H1 (cell line): ENCODE data around the gene CORO2B. TPM values are rescaled to one million over a fixed set of nuclear protein-coding genes. Genes with fewer than 3 reads are reported as not detected.

Source experiments
- CTCF ChIA-PET: fragments of 300-600 bp; sonication (Branson Sonifier 250); formaldehyde crosslinking; loops from one replicate; lab custom pipeline; 2021; ENCODE audit not compliant: partially characterized antibody; lab: Charles Lee
- POLR2A ChIA-PET: fragments of 300-600 bp; sonication (Branson Sonifier 250); formaldehyde crosslinking; loops from one replicate; lab custom pipeline; 2021; ENCODE audit warnings: inconsistent platforms; ENCODE audit not compliant: partially characterized antibody; lab: Charles Lee
- DNase-seq, 2 experiments: peaks; one replicate each; pipeline versions ENCODE4 v3.0.0 to v3.0.0-alpha.2; 2010 to 2022; ENCODE audit warnings: low spot score in 2 of 2, low read depth in 1 of 2, mixed read lengths in 1 of 2
- FAIRE-seq: peaks from 2 replicates; lab custom pipeline; 2011; peaks lifted over from hg19 to GRCh38; lab: Jason Lieb, UNC
- H2AFZ ChIP-seq: 2 replicates; pipeline ENCODE4 v1.8.1; 2012; ENCODE audit warnings: low read length, inconsistent platforms
- H2AK5ac ChIP-seq: 2 replicates; pipeline ENCODE4 v1.6.1; 2013; ENCODE audit warnings: low read depth, low read length
- H2BK120ac ChIP-seq: replicated peaks from 2 replicates; pipeline ENCODE3; 2013; ENCODE audit warnings: low read depth, low read length, inconsistent platforms
- H2BK12ac ChIP-seq: 2 replicates; pipeline ENCODE4 v1.6.1; 2013; ENCODE audit warnings: low read depth, low read length
- H2BK15ac ChIP-seq: 2 replicates; pipeline ENCODE4 v1.6.1; 2013; ENCODE audit warnings: low read length
- H2BK20ac ChIP-seq: 2 replicates; pipeline ENCODE4 v1.6.1; 2013; ENCODE audit warnings: low read length
- H2BK5ac ChIP-seq: 2 replicates; pipeline ENCODE4 v1.6.1; 2013; ENCODE audit warnings: low read depth, low read length
- H3K14ac ChIP-seq: 2 replicates; pipeline ENCODE4 v1.6.1; 2013; ENCODE audit warnings: inconsistent platforms; ENCODE audit not compliant: insufficient read length
- H3K18ac ChIP-seq: 2 replicates; pipeline ENCODE4 v1.6.1; 2013; ENCODE audit warnings: low read length; ENCODE audit errors: extremely low read depth
- H3K23ac ChIP-seq: 2 replicates; pipeline ENCODE4 v1.6.1; 2013; ENCODE audit warnings: inconsistent platforms; ENCODE audit not compliant: insufficient read length
- H3K23me2 ChIP-seq: 2 replicates; pipeline ENCODE4 v1.6.1; 2013; ENCODE audit warnings: low read depth, low read length
- H3K27ac ChIP-seq: 2 replicates; pipeline ENCODE4 v1.6.1; 2011; ENCODE audit warnings: low read depth, low read length, inconsistent platforms
- H3K27me3 ChIP-seq, 4 experiments: replicated peaks in 1 of 4; 1 replicate in 1 of 4; 2 replicates in 3 of 4; pipeline versions ENCODE4 v1.6.1 to v1.8.1; 2011 to 2013; ENCODE audit warnings: low read length in 3 of 4, mild to moderate bottlenecking in 3 of 4, inconsistent platforms in 2 of 4, mixed read lengths in 2 of 4, moderate library complexity in 1 of 4; ENCODE audit not compliant: control insufficient read depth in 3 of 4, insufficient read depth in 3 of 4; ENCODE audit errors: extremely low read depth in 1 of 4
- H3K36me3 ChIP-seq, 4 experiments: 2 replicates each; pipeline versions ENCODE4 v1.6.1 to v1.8.1; 2011 to 2013; ENCODE audit warnings: mild to moderate bottlenecking in 4 of 4, low read length in 3 of 4, moderate library complexity in 2 of 4, control low read depth in 1 of 4, inconsistent platforms in 1 of 4; ENCODE audit not compliant: insufficient read depth in 4 of 4, control insufficient read depth in 2 of 4
- H3K4ac ChIP-seq: replicated peaks from 2 replicates; pipeline ENCODE3; 2013; ENCODE audit warnings: low read length, low read depth, mixed read lengths, inconsistent platforms; ENCODE audit not compliant: insufficient read length
- H3K4me1 ChIP-seq, 4 experiments: replicated peaks in 1 of 4; 1 replicate in 1 of 4; 2 replicates in 3 of 4; pipeline versions ENCODE4 v1.6.1 to v1.8.1; 2011 to 2013; ENCODE audit warnings: low read length in 3 of 4, inconsistent platforms in 2 of 4, mixed read lengths in 1 of 4; ENCODE audit not compliant: insufficient read depth in 4 of 4, control insufficient read depth in 3 of 4
- H3K4me2 ChIP-seq, 2 experiments: 2 replicates each; pipeline versions ENCODE4 v1.6.1 to v1.8.1; 2011 to 2013; ENCODE audit warnings: low read depth in 2 of 2, low read length in 2 of 2, control low read depth in 1 of 2, inconsistent platforms in 1 of 2, mild to moderate bottlenecking in 1 of 2; ENCODE audit not compliant: insufficient read depth in 1 of 2
- H3K4me3 ChIP-seq, 4 experiments: fragments of 200-600, 300-600 bp in 1 of 4; sonication (generic), shearing (Covaris generic), sonication (Bioruptor Twin) in 1 of 4; 2 replicates each; pipeline versions ENCODE4 v1.5.1 to v1.8.1; 2011 to 2016; ENCODE audit warnings: low read length in 4 of 4, low read depth in 3 of 4, control low read depth in 2 of 4, inconsistent platforms in 2 of 4, mild to moderate bottlenecking in 2 of 4, mixed read lengths in 1 of 4, moderate library complexity in 1 of 4; ENCODE audit not compliant: insufficient read depth in 2 of 4; ENCODE audit errors: extremely low read depth in 1 of 4
- H3K56ac ChIP-seq: replicated peaks from 2 replicates; pipeline ENCODE3; 2013; ENCODE audit warnings: low read depth, mild to moderate bottlenecking, mixed read lengths, low read length, inconsistent platforms; ENCODE audit not compliant: insufficient read length
- H3K79me1 ChIP-seq: 2 replicates; pipeline ENCODE4 v1.6.1; 2013; ENCODE audit warnings: low read depth, low read length, control low read depth
- H3K79me2 ChIP-seq, 2 experiments: 2 replicates each; pipeline versions ENCODE4 v1.6.1 to v1.8.1; 2012 to 2013; ENCODE audit warnings: low read length in 2 of 2, mild to moderate bottlenecking in 2 of 2, inconsistent platforms in 1 of 2; ENCODE audit not compliant: insufficient read depth in 2 of 2, control insufficient read depth in 1 of 2
- H3K9ac ChIP-seq, 4 experiments: replicated peaks in 1 of 4; 1 replicate in 1 of 4; 2 replicates in 3 of 4; pipeline versions ENCODE4 v1.6.1 to v1.8.1; 2011 to 2013; ENCODE audit warnings: low read depth in 3 of 4, low read length in 3 of 4, control low read depth in 2 of 4, mild to moderate bottlenecking in 2 of 4, moderate library complexity in 2 of 4, inconsistent platforms in 1 of 4; ENCODE audit errors: extremely low read depth in 1 of 4
- H3K9me3 ChIP-seq, 2 experiments: 2 replicates each; pipeline versions ENCODE4 v1.6.1 to v1.8.1; 2012 to 2013; ENCODE audit warnings: mild to moderate bottlenecking in 2 of 2, moderate library complexity in 2 of 2, control low read depth in 1 of 2, inconsistent platforms in 1 of 2, low read depth in 1 of 2, low read length in 1 of 2, mixed read lengths in 1 of 2; ENCODE audit not compliant: insufficient read depth in 2 of 2
- H4K20me1 ChIP-seq, 2 experiments: replicated peaks in 1 of 2; 2 replicates each; pipeline versions ENCODE3 to v1.8.1; 2011 to 2013; ENCODE audit warnings: inconsistent platforms in 2 of 2, low read length in 2 of 2, mild to moderate bottlenecking in 1 of 2; ENCODE audit not compliant: insufficient read depth in 2 of 2, control insufficient read depth in 1 of 2
- H4K5ac ChIP-seq: 2 replicates; pipeline ENCODE4 v1.6.1; 2013; ENCODE audit warnings: low read length, low read depth, mixed read lengths, inconsistent platforms; ENCODE audit not compliant: insufficient read length
- H4K8ac ChIP-seq: 2 replicates; pipeline ENCODE4 v1.8.0; 2013; ENCODE audit warnings: mild to moderate bottlenecking, moderate library complexity, low read length, inconsistent platforms; ENCODE audit not compliant: insufficient read depth; ENCODE audit errors: extremely low read depth
- H4K91ac ChIP-seq: replicated peaks from 2 replicates; pipeline ENCODE3; 2013; ENCODE audit warnings: low read length, mixed read lengths, inconsistent platforms; ENCODE audit not compliant: insufficient read length
- BACH1 ChIP-seq: IDR thresholded peaks from 2 replicates; pipeline ENCODE4 v1.6.1; 2012; ENCODE audit warnings: low read length, improper control_type of control experiment
- FOSL1 ChIP-seq: IDR thresholded peaks from 2 replicates; pipeline ENCODE4 v1.6.1; 2011; ENCODE audit warnings: mild to moderate bottlenecking, low read depth, low read length, moderate library complexity; ENCODE audit not compliant: insufficient read depth
- GABPA ChIP-seq: IDR thresholded peaks from 2 replicates; pipeline ENCODE4 v1.6.1; 2011; ENCODE audit warnings: mild to moderate bottlenecking, low read length, moderate library complexity, borderline replicate concordance; ENCODE audit not compliant: insufficient read depth
- POLR2AphosphoS5 ChIP-seq: IDR thresholded peaks from 2 replicates; pipeline ENCODE4 v1.6.1; 2011; ENCODE audit warnings: low read depth, low read length
- SIRT6 ChIP-seq: IDR thresholded peaks from one replicate; pipeline ENCODE4 v1.7.1; 2012; ENCODE audit warnings: low read length, inconsistent platforms
- SIX5 ChIP-seq: IDR thresholded peaks from 2 replicates; pipeline ENCODE4 v1.6.1; 2011; ENCODE audit warnings: mild to moderate bottlenecking, low read depth, low read length
- SP1 ChIP-seq: IDR thresholded peaks from 2 replicates; pipeline ENCODE4 v1.6.1; 2011; ENCODE audit warnings: low read depth, low read length
- WGBS, 2 experiments: shearing (Covaris generic) in 1 of 2; methylation state at CpG; one replicate each; pipeline versions ENCODE4 v1.1.6 to v1.1.7; 2013 to 2015; ENCODE audit warnings: low lambda C conversion rate in 2 of 2, mixed read lengths in 2 of 2, inconsistent platforms in 1 of 2, low coverage in 1 of 2, missing lambda C conversion rate in 1 of 2; ENCODE audit not compliant: insufficient replicate concordance in 2 of 2, insufficient coverage in 1 of 2, insufficient read length in 1 of 2; ENCODE audit errors: extremely low coverage in 1 of 2, missing lambda C conversion rate in 1 of 2; 5-methylcytosine and 5-hydroxymethylcytosine counted together
- polyA plus RNA-seq, 7 experiments: library from polyadenylated mRNA; depleted of rRNA in 3 of 7; stranded (reverse) in 5 of 7; unstranded in 2 of 7; fragments of >200 nt in 5 of 7; fragments of 200-250 nt in 2 of 7; gene quantifications; 1 replicate in 5 of 7; 2 replicates in 1 of 7; 4 replicates in 1 of 7; pipeline versions ENCODE4 v1.2.1 to v1.2.3, GENCODE V29; 2011 to 2013; ENCODE audit warnings: missing spikeins in 2 of 7, mixed read lengths in 2 of 7
- total RNA-seq: library from RNA; stranded (reverse); fragmentation: NEBNext Ultra II Directional; extraction: Animal tissue kit (Norgen Biotek cat#: 25700); gene quantifications from 2 replicates; pipeline ENCODE4 v1.2.1, GENCODE V29; 2021

The CORO2B gene
- total and polyA plus RNA-seq, 2 of the 8 experiments (the other 6 are each of a cell fraction or from before 2014, with no cell fraction given) = 3.4 to 6.7 TPM

DNA sequence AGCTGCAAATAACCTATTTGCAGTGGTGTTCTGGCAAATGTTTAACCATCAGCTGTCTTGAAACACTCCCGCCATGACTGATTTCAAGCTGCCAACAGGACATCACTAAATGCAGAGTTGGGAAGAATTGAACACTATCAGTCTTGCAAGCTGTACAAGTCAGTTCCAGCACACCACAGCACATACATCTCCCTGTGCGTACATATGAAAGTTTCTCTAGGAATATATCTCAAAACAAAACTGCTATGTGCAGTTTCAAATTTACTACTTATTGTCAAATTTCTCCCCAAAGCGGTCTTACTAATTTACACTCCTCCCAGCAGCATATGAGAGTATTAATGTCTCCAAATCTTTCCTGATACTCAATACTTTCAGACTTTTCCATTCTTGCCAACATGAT is 30.4 kb upstream of the CORO2B start:
- no peak overlapping the region for H2BK120ac ChIP-seq
- H3K4ac ChIP-seq = no peak overlapping the region
- H3K4me1 ChIP-seq = no peaks in the 10 kb centered on the region; a peak in 1 of 7 replicates
- H2BK20ac ChIP-seq = no peak overlapping the region
- no peak overlapping the region for H3K4me3 ChIP-seq
- no peak overlapping the region for H3K14ac ChIP-seq
- TF ChIP-seq SIX5 (no peak), GABPA (no peak), SP1 (no peak), POLR2AphosphoS5 (no peak), FOSL1 (no peak), BACH1 (no peak), SIRT6 (no peak)
- TF ChIP-seq, all 59 proteins: peak for 0
- Histone ChIP-seq H3K79me1 (no peaks in the 10 kb centered on the region), H4K20me1 (no peaks in the 10 kb centered on the region), H2AK5ac (no peak overlapping the region), H3K4me2 (no peak overlapping the region), H3K27ac (no peak overlapping the region), H3K23ac (no peak overlapping the region), H3K79me2 (no peaks in the 10 kb centered on the region), H4K91ac (no peak overlapping the region), H4K5ac (no peak overlapping the region), H3K9me3 (no peaks in the 10 kb centered on the region), H3K56ac (no peak overlapping the region), H3K27me3 (no peaks in the 10 kb centered on the region; a peak in 1 of 7 replicates), H3K36me3 (no peaks in the 10 kb centered on the region), H4K8ac (no peak overlapping the region), H3K18ac (no peak overlapping the region), H2AFZ (no peak overlapping the region), H3K9ac (no peak overlapping the region), H2BK12ac (no peak overlapping the region), H2BK5ac (no peak overlapping the region), H3K23me2 (no peaks in the 10 kb centered on the region), H2BK15ac (no peak overlapping the region)
- 88% methylated on average over 3 of the region's 3 CpGs; no CpG with 5 or more reads in 1 of the 2 experiments for WGBS, 2 experiments
- ChIA-PET POLR2A (no interaction called here), CTCF (interaction anchor here (3.3 to 14.4 kb wide), 4 partner anchors 8 to 376 kb away, joined by 22 to 721 read pairs (median 41); no protein-coding TSS in a partner anchor)
- FAIRE-seq = no peak
- DNase-seq = no peak
